ENCODE data around the gene PDE6H.

The PDE6H gene

DNA sequence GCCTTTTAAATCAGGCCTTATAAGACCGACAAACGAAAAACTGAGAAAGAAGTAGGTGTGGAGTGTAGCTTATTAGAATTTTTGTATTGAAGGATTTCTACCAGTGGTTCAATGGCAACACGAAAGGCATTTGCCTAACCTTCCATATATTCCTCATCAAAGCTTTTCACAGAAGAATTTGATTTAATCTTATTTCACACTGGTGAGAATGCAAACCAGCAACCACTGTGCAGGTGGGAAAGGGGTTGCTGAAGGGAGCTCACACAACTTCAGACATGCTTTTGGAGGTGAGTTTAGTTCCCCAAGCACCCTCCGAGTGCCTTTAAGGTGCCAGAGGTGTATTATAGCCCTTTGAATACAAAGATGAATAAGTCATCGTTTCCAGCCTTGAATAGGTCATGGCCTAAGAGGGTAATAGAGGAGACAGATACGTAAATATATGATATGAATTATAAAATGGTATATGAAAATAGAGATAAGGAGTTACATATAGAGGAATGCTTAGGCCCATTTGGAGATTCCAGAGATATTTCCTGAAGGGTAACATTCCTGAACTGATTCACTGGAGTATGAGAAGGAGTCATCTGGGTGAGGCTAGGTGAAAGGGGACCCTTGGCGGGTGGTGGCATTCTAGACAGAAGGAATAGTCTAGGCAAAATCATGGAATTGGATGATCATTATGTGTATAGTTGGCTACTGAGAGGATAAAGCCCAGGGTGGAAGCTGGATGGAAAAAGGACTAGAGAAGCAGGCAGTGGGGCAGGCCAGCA, 40.9 kb upstream of the PDE6H start:
- TF ChIP-seq CTCF (conservative IDR thresholded peaks at IDR 0.05; ENCODE audit: low read depth, low read length): no peak
- DNase-seq (ENCODE audit: low read depth): no peak
- H3K4me3 ChIP-seq (ENCODE audit: low read depth, low read length): no peak overlapping the region

DNA sequence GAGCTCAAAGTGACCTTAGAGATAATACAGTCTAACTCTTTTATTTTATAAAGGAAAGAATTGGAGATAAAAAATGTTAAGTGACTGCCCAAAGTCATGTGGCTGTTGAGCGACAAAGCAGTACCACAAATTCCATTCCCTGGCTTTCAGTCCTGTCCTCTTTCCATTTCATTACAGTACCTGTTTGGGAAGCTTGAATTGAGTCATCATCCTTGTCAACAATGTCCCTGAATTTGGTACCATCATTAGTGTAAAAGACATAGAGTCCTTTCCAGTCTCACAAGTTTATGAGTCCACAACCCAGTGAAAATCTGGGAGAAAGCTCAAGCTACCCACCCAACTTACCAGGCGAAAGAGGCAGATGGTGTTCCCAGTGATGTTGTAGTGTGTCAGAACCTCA, 38.3 kb upstream of the PDE6H start:
- DNase-seq (ENCODE audit: low read depth): no peak
- no peak for TF ChIP-seq CTCF (conservative IDR thresholded peaks at IDR 0.05; ENCODE audit: low read depth, low read length)
- H3K4me3 ChIP-seq (ENCODE audit: low read depth, low read length): no peak overlapping the region

GRCh38 chr12:14935031-14935430, 37.8 kb upstream of the PDE6H start:
- no peak for TF ChIP-seq CTCF (conservative IDR thresholded peaks at IDR 0.05; ENCODE audit: low read depth, low read length)

GRCh38 chr12:14936224-14936861, 36.5 kb upstream of the PDE6H start:
- H3K4me3 ChIP-seq (ENCODE audit: low read depth, low read length): no peak overlapping the region
- no peak for DNase-seq (ENCODE audit: low read depth)
- peak; percentile 53 for TF ChIP-seq CTCF (conservative IDR thresholded peaks at IDR 0.05; ENCODE audit: low read depth, low read length)

More at GRCh38 chr12:14935031-14935430, 37.8 kb upstream of the PDE6H start:
- no peak for DNase-seq (ENCODE audit: low read depth)
- no peak overlapping the region for H3K4me3 ChIP-seq (ENCODE audit: low read depth, low read length)

- DNase-seq (ENCODE audit: low read depth): no peak
- TF ChIP-seq CTCF (conservative IDR thresholded peaks at IDR 0.05; ENCODE audit: low read depth, low read length): peak; percentile 39
- no peak overlapping the region for H3K4me3 ChIP-seq (ENCODE audit: low read depth, low read length)
Measured at GRCh38 chr12:14937014-14937413, 35.8 kb upstream of the PDE6H start.

GRCh38 chr12:14937689-14938088, 35.2 kb upstream of the PDE6H start:
- H3K4me3 ChIP-seq (ENCODE audit: low read depth, low read length): no peak overlapping the region
- peak; percentile 21 for TF ChIP-seq CTCF (conservative IDR thresholded peaks at IDR 0.05; ENCODE audit: low read depth, low read length)
- DNase-seq (ENCODE audit: low read depth): no peak

- TF ChIP-seq CTCF (conservative IDR thresholded peaks at IDR 0.05; ENCODE audit: low read depth, low read length): no peak
- no peak within 1 kb of the TSS for H3K4me3 ChIP-seq (ENCODE audit: low read depth, low read length)
- DNase-seq (ENCODE audit: low read depth): no peak
Measured at GRCh38 chr12:14938301-14938700, 34.5 kb upstream of the PDE6H start, which contains the start of gene ERP27. Gene ERP27 (minus strand): TSS chr12:14938537. CDS start chr12:14938508, 29 bp downstream.
